Activated effector memory CD4-positive, alpha-beta T cell treated with Interleukin-2 at 50 U/mL for 16 hours (primary cell): ENCODE data around the gene C1orf122.

ENCODE experiments used
- DNase-seq: peaks from one replicate; pipeline ENCODE4 v3.0.0-alpha.2; 2020

The C1orf122 gene

DNA sequence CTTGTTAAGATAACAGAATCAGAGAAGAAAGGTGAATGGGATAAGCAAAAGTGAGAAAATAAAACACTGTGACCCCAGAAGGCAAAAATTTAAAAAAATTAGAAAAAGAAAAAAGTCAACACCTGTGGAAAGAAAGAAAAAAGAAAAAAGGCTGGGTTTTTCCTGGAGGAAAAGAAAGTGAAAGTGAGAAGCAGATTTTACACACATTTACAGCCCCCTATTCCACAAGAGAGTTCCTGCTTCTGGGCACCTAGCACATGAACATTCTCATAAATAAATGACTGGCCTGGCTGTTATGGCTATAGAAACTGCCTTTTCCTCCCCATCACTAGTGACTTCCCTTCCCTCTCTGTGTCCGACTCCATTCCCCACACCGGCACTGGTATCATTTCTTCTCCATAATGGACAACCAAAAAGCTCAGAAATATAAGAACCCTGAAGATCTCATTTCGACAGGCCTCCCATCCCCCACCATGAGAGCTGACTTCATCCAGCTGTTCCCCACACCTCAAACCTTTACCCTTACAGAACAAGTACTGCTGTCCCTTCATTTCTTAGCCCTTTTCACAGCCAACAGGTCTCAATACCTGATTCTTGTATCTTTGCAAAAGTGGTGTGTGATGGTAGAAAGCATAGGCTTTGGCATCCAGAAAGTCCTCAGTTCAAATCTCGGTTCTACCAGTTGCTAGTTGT lies 39.2 kb downstream of the C1orf122 start:
- DNase-seq: no peak

DNA sequence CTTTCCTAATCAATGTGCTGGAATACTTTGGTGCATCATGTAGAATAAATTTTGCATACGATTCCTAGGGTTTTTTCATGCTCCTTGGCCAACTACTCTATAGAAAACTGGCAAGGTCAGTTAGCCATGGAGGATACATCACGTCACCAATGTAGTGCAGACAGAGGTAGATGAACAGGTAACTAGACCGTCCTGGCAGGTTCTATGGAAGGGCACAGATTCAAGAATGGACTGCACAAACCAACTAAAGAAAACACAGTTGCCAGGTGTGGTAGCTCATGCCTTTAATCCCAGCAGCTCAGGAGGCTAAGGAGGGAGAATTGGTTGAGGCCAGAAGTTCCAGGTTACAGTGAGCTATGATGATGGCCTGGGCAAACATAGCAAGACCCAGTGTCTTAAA lies 41.9 kb downstream of the C1orf122 start:
- DNase-seq: no peak

DNA sequence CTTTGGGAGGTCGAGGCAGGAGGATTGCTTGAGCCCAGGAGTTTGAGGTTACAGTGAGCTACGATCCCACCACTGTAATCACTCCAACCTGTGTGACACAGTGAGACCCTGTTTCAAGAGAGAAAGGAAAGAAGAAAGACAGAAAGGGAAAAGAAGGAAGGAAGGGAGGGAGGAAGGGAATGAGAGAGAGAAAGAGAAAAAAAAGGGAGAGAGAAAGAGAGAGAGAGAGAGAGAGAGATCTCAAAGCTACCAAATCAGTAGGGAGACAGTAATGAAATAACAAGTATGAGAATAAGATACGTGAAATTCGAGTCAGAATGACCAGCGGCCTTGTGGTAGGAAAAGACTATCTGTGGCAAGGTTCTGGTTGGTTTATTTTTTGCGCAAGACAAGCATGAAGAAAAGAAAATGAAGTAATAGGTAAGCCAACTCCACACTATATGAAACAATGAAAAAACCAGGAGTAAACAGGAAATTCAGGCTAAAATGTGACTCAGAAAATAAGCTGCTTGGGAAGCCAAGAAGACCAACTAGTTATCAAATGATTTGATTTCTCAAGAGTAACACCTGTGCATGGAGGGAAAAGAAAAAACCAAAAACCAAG lies 42.9 kb downstream of the C1orf122 start:
- no peak for DNase-seq

DNA sequence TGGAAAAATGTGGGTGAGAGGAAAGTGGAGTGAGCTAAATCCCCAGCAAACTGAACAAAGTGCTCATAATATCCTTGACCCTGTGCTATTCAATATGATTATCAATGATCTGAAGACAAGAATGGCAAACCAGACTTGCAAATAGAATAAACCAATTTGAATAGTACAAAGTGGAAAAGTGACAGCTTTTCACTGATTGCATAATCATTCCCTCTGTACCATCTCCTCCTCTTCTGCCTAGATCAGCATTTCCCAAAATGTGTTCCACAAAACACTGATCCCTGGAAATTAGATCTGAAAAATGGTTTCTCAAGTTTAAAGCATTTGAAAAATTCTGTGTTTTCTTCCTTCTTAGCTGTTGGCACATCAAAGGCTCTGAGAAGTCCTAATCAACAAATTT lies 43.7 kb downstream of the C1orf122 start:
- DNase-seq: no peak

DNA sequence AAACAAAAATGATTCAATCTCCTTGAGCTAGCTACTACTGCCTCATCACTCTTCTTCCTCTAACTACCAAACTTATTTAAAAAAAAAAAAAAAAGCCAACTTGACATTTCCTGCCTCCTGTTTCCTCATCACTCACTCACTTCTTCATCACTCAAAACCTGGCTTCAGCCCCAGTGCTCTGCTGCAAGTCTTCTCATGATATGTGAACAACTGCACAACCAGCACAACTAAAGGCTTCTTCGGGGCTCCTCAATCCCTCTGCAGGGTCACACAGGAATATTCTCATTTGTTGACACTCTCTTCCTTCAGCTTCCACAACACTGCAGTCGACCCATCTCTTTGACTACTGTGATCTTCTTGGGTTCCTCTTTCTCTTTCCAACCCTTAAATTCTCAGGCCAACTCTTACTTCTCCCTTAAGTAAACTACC lies 44.2 kb downstream of the C1orf122 start:
- DNase-seq: no peak

DNA sequence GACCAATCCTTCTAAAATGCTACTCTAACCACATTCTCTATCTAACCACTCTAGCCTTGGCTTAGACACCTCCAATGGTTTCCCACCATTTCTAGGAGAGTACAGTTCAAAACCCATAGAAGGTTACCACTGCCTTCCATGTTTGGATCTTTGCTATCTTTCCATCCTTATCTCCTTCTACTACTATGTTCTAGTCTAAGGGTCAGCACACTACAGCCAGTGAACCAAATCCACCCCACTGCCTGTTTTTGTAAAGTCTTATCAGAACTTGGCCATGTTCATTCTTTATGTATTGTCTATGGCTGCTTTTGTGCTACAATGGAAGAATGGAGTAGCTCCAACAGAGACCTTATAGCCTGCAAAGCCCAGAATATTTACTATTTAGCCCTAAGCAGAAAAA lies 45.6 kb downstream of the C1orf122 start:
- DNase-seq: no peak

DNA sequence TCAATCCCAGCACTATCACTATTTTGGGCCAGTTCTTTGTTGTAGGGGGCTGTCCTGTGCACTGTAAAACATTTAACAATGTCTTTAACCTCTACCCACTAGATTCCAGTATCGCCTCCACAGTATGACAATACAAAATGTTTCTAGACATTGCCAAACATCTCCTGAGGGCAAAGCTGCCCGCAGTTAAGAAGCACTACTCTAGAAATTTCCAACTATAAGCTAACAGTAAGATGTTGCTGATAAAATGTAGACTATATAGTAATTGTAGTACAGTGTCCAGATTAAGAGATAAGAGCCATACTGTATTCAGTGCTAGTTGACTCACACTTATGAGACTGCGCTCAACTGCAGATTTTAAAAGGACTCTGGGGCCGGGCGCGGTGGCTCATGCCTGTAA lies 46.8 kb downstream of the C1orf122 start:
- DNase-seq: no peak
